ENCODE results near the gene FBXO3.

FBXO3 gene

DNA sequence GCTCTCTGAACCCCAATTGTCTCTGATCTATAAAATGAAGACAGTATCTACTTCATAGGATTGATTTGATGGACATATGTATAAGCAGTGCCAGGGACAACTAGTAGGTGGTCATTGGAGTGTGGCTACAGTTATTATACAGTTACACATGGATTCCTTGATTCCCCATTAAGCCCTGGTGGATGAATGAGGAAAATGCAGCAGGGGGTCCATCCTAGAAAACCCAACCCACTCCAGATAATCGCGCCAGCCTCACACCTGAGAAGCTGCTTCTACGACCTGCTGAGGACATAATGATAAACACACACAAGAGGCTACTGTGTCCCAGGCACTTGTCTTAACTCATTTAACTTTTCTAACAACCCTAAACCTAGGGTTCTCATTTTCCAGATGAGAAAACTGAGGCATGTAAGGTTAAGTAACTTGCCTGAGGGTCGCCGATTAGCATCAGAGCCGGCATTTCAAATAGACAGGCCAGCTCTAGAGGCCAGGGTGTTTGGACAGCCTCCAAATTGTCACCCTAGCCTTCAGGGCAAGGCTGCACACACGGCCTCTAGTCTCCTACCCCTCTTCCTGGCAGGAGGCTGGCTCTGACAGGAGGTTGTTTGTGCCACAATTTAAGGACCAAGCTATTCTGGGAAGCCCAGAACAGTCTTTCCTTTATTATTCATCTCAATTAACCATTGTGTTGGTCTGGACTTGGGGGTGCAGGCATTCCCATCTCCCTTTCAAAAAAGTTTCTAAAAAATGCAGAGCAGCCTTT lies 69.9 kb downstream of the FBXO3 start:
- Histone ChIP-seq H3K9ac (ENCODE audit: low read depth, low read length, poor library complexity, severe bottlenecking) (no peak overlapping the region), H3K4me1 (ENCODE audit: insufficient read depth, low read length, poor library complexity, severe bottlenecking) (peaks cover 17% of the 10 kb centered on the region), H2AFZ (ENCODE audit: low read length) (no peak overlapping the region), H3K4me2 (ENCODE audit: low read depth, low read length, poor library complexity, severe bottlenecking) (no peak overlapping the region), H3K27me3 (ENCODE audit: insufficient read depth, low read length, poor library complexity, severe bottlenecking) (no peaks in the 10 kb centered on the region), H3K9me2 (replicated peaks; ENCODE audit: low read depth, low read length) (no peaks in the 10 kb centered on the region), H3F3A (ENCODE audit: low read depth) (no peaks in the 10 kb centered on the region), H3K4me3 (ENCODE audit: low read length, poor library complexity, severe bottlenecking) (no peak overlapping the region), H3K79me2 (ENCODE audit: insufficient read depth, low read length) (no peaks in the 10 kb centered on the region), H3K36me3 (ENCODE audit: insufficient read depth, low read length) (peaks cover 31% of the 10 kb centered on the region; the same call in 1 of the 2 replicates), H3K9me3 (ENCODE audit: insufficient read depth, low read depth, low read length) (no peaks in the 10 kb centered on the region), H4K20me1 (ENCODE audit: insufficient read depth, low read length, poor library complexity, severe bottlenecking) (no peaks in the 10 kb centered on the region)
- no peak for TF ChIP-seq CTCF (conservative IDR thresholded peaks at IDR 0.05; ENCODE audit: low read length)
- no peak for TF ChIP-seq EZH2phosphoT487 (IDR thresholded peaks at IDR 0.05; ENCODE audit: borderline replicate concordance)

DNA sequence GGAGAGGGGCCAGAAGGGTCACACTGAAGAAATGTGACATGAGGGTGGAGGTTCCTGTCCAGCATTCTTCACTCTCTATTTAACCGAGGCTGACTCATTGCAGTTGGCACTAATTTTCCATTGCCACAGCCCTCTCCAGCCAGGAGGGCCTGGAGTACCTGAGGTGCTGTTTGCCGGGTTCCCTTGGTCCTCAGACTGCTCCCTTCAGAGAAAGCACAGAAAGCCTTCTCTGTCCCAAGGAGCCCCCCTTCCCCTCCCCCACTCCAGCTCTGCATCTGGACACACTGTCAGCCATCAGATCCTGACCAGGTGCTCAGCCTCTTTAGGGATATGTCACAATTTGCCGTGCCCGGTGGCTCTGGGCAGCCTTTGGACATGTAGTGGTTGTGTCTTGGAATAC lies 70.5 kb downstream of the FBXO3 start:
- Histone ChIP-seq H3K4me3 (ENCODE audit: low read length, poor library complexity, severe bottlenecking) (no peak overlapping the region), H3K79me2 (ENCODE audit: insufficient read depth, low read length) (no peaks in the 10 kb centered on the region), H3K9me3 (ENCODE audit: insufficient read depth, low read depth, low read length) (no peaks in the 10 kb centered on the region), H2AFZ (ENCODE audit: low read length) (no peak overlapping the region), H3K4me1 (ENCODE audit: insufficient read depth, low read length, poor library complexity, severe bottlenecking) (peaks cover 17% of the 10 kb centered on the region), H3K27me3 (ENCODE audit: insufficient read depth, low read length, poor library complexity, severe bottlenecking) (no peaks in the 10 kb centered on the region), H3K4me2 (ENCODE audit: low read depth, low read length, poor library complexity, severe bottlenecking) (no peak overlapping the region), H3K36me3 (ENCODE audit: insufficient read depth, low read length) (peaks cover 25% of the 10 kb centered on the region; the same call in 1 of the 2 replicates), H3K9me2 (replicated peaks; ENCODE audit: low read depth, low read length) (no peaks in the 10 kb centered on the region), H4K20me1 (ENCODE audit: insufficient read depth, low read length, poor library complexity, severe bottlenecking) (no peaks in the 10 kb centered on the region), H3F3A (ENCODE audit: low read depth) (no peaks in the 10 kb centered on the region), H3K9ac (ENCODE audit: low read depth, low read length, poor library complexity, severe bottlenecking) (no peak overlapping the region)
- TF ChIP-seq EZH2phosphoT487 (IDR thresholded peaks at IDR 0.05; ENCODE audit: borderline replicate concordance) (no peak), CTCF (conservative IDR thresholded peaks at IDR 0.05; ENCODE audit: low read length) (no peak)

DNA sequence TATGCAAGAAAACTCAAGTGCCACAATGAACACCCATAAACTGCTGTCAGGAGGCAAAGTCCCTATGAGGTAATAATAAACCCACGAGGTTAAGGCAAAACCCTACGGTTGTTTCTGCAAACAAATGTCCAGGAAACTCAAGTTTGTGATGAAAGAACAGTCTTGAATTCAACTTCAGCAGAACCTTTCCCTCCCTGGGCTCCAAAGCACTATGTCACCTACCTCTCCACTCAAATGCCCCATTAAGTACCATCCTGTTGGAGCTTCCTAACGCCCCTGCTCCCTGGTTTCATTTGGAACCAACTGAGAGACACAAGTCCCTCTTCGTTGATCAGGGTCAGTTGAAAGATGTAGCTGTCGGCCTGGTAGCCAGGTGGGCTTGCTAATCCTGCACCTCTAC lies 71.1 kb downstream of the FBXO3 start:
- no peak overlapping the region for H3K4me2 ChIP-seq (ENCODE audit: low read depth, low read length, poor library complexity, severe bottlenecking)
- no peak overlapping the region for H3K4me3 ChIP-seq (ENCODE audit: low read length, poor library complexity, severe bottlenecking)
- peaks cover 17% of the 10 kb centered on the region for H3K4me1 ChIP-seq (ENCODE audit: insufficient read depth, low read length, poor library complexity, severe bottlenecking)
- H2AFZ ChIP-seq (ENCODE audit: low read length): no peak overlapping the region
- H3K36me3 ChIP-seq (ENCODE audit: insufficient read depth, low read length): peaks cover 20% of the 10 kb centered on the region; the same call in 1 of the 2 replicates
- H3K79me2 ChIP-seq (ENCODE audit: insufficient read depth, low read length): no peaks in the 10 kb centered on the region
- H3K9me2 ChIP-seq (replicated peaks; ENCODE audit: low read depth, low read length): no peaks in the 10 kb centered on the region
- no peaks in the 10 kb centered on the region for H4K20me1 ChIP-seq (ENCODE audit: insufficient read depth, low read length, poor library complexity, severe bottlenecking)
- no peaks in the 10 kb centered on the region for H3F3A ChIP-seq (ENCODE audit: low read depth)
- H3K9ac ChIP-seq (ENCODE audit: low read depth, low read length, poor library complexity, severe bottlenecking): no peak overlapping the region
- H3K9me3 ChIP-seq (ENCODE audit: insufficient read depth, low read depth, low read length): no peaks in the 10 kb centered on the region
- H3K27me3 ChIP-seq (ENCODE audit: insufficient read depth, low read length, poor library complexity, severe bottlenecking): no peaks in the 10 kb centered on the region
- no peak for TF ChIP-seq EZH2phosphoT487 (IDR thresholded peaks at IDR 0.05; ENCODE audit: borderline replicate concordance)
- no peak for TF ChIP-seq CTCF (conservative IDR thresholded peaks at IDR 0.05; ENCODE audit: low read length)
